Stimulated activated naive CD8-positive, alpha-beta T cell treated with anti-CD3 and anti-CD28 coated beads, Interleukin-15, amount 100 ng/mL, for 72 hours (primary cell): Measurements from ENCODE around the gene USP24.
"Not testable (repeated sequence)": the region's sequence is repeated elsewhere in the genome, so short reads cannot be mapped to it uniquely, and the experiment has no call there.

ENCODE experiments used
- ATAC-seq: fragments of 150-1000 bp; cut with Tn5 transposase; 2 replicates; pipeline ENCODE4 v1.10.0; 2021; ENCODE audit warnings: mild to moderate bottlenecking, moderate library complexity
- DNase-seq, 2 donors: peaks; one replicate each; pipeline ENCODE4 v3.0.0; 2021 to 2022
- H3K27ac Mint-ChIP-seq, 2 donors: one replicate each; pipeline ENCODE4 v1.8.0; 2022; ENCODE audit warnings: mild to moderate bottlenecking in 2 of 2, mixed read lengths in 2 of 2, moderate library complexity in 2 of 2
- H3K27me3 Mint-ChIP-seq: one replicate; pipeline ENCODE4 v1.8.0; 2022; ENCODE audit warnings: mixed read lengths
- H3K4me1 Mint-ChIP-seq: one replicate; pipeline ENCODE4 v1.8.0; 2022; ENCODE audit warnings: mild to moderate bottlenecking, mixed read lengths
- H3K4me3 Mint-ChIP-seq, 2 donors: one replicate each; pipeline ENCODE4 v1.8.0; 2022; ENCODE audit warnings: mild to moderate bottlenecking in 2 of 2, mixed read lengths in 2 of 2, moderate library complexity in 1 of 2
- H3K9me3 Mint-ChIP-seq, 2 donors: one replicate each; pipeline ENCODE4 v1.8.0; 2022; ENCODE audit warnings: mixed read lengths in 2 of 2

USP24 gene

GRCh38 chr1:55234016-55234415 lies 18.9 kb upstream of the USP24 start:
- Mint-ChIP-seq H3K4me1 (peaks cover 12% of the 10 kb centered on the region), H3K27ac (no peak overlapping the region), H3K9me3 (no peaks in the 10 kb centered on the region), H3K27me3 (peaks cover 6% of the 10 kb centered on the region), H3K4me3 (no peak overlapping the region)
- no peak for DNase-seq
- ATAC-seq: no peak

- Mint-ChIP-seq H3K4me3 (no peak overlapping the region), H3K9me3 (no peaks in the 10 kb centered on the region), H3K27ac (peak overlapping the region in 1 of 2 donors; percentile 35), H3K4me1 (peaks cover 12% of the 10 kb centered on the region), H3K27me3 (peaks cover 6% of the 10 kb centered on the region)
- no peak for ATAC-seq
- no peak for DNase-seq
These were observed 18.1 kb upstream of the USP24 start for GRCh38 chr1:55233145-55233777.

- DNase-seq: no peak
- Mint-ChIP-seq H3K9me3 (no peaks in the 10 kb centered on the region), H3K4me1 (peaks cover 12% of the 10 kb centered on the region), H3K27me3 (peaks cover 6% of the 10 kb centered on the region), H3K4me3 (no peak overlapping the region), H3K27ac (no peak overlapping the region)
- ATAC-seq: no peak
These were observed 17.4 kb upstream of the USP24 start for GRCh38 chr1:55232448-55233144.

GRCh38 chr1:55231745-55232144 lies 16.6 kb upstream of the USP24 start:
- no peak overlapping the region for H3K4me3 Mint-ChIP-seq
- H3K9me3 Mint-ChIP-seq: peaks cover 0 to 4% of the 10 kb centered on the region in 2 donors
- DNase-seq: no peak

DNA sequence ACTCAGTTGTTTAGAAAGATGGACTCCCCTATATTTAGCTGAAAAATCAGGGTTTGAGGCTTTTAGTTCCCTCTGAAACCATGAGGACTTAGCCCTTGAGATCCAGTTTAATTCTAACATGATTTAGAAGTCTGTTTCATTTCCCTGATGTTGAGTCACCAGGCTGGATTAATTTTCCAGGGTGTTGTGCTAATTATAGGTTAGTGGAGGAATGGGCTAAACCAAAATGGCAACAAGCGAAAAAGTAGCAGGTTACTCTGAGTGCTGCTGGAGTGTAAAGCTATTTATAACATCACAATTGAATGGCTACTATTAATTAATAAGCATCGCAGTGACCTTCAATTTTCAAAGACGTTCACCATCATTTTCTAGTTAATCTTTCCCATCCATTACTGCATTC lies 15.5 kb upstream of the USP24 start:
- DNase-seq: no peak
- no peak overlapping the region for H3K27ac Mint-ChIP-seq
- peaks cover 0 to 4% of the 10 kb centered on the region in 2 donors for H3K9me3 Mint-ChIP-seq
- ATAC-seq: no peak
- H3K27me3 Mint-ChIP-seq: peaks cover 6% of the 10 kb centered on the region
- H3K4me3 Mint-ChIP-seq: no peak overlapping the region
- peaks cover 12% of the 10 kb centered on the region for H3K4me1 Mint-ChIP-seq

More at GRCh38 chr1:55231745-55232144, 16.6 kb upstream of the USP24 start:
- ATAC-seq: no peak
- Mint-ChIP-seq H3K4me1 (peaks cover 12% of the 10 kb centered on the region), H3K27ac (no peak overlapping the region), H3K27me3 (peaks cover 6% of the 10 kb centered on the region)

DNA sequence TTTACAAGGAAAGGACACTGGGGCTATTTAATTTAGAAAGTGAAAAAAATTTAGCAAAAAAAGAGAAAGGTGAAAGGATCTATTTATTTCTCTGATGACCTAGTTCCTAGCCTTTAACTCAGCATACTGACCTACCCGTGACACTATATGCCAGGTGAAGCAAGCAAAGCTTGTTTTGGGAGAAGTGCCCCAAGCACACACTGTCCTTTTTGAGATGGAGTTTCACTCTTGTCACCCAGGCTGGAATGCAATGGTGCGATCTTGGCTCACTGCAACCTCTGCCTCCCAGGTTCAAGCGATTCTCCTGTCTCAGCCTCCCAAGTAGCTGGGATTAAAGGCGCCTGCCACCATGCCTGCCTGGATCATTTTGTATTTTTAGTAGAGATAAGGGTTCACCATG lies 14.6 kb upstream of the USP24 start:
- ATAC-seq, H3K27ac Mint-ChIP-seq, H3K9me3 Mint-ChIP-seq, H3K27me3 Mint-ChIP-seq, H3K4me3 Mint-ChIP-seq, DNase-seq: not testable (repeated sequence)
- H3K4me1 Mint-ChIP-seq: peaks cover 17% of the 10 kb centered on the region

GRCh38 chr1:55225228-55225627 lies 10.1 kb upstream of the USP24 start:
- no peak for DNase-seq
- H3K9me3 Mint-ChIP-seq: peaks cover 0 to 4% of the 10 kb centered on the region in 2 donors
- H3K27ac Mint-ChIP-seq: no peak overlapping the region
- ATAC-seq: no peak
- H3K4me3 Mint-ChIP-seq: no peak overlapping the region
- peaks cover 5% of the 10 kb centered on the region for H3K4me1 Mint-ChIP-seq
- peaks cover 4% of the 10 kb centered on the region for H3K27me3 Mint-ChIP-seq

GRCh38 chr1:55224729-55225128 lies 9.6 kb upstream of the USP24 start:
- H3K4me1 Mint-ChIP-seq: peaks cover 5% of the 10 kb centered on the region
- no peak overlapping the region for H3K4me3 Mint-ChIP-seq
- peaks cover 0 to 4% of the 10 kb centered on the region in 2 donors for H3K9me3 Mint-ChIP-seq
- no peak overlapping the region for H3K27ac Mint-ChIP-seq
- H3K27me3 Mint-ChIP-seq: no peaks in the 10 kb centered on the region
- ATAC-seq (peak; percentile 31), DNase-seq (no peak)

DNA sequence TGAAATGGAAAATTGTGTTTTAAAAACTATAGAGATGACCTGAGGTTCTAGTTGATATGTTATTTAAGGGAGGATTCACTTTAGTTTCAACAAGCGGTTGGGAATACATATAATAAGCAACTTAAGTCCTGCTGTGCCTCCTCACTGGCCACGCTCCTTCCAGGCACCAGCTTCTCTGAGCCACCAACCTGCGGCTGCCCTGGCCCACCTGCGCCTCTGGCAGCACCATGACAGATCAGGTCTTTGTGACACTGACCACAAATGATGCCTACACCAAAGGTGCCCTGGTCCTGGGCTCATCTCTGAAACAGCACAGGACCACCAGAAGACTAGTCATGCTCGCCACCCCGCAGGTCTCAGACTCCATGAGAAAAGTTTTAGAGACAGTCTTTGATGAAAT lies 7.0 kb upstream of the USP24 start:
- DNase-seq: no peak
- Mint-ChIP-seq H3K4me1 (peaks cover 19% of the 10 kb centered on the region), H3K27me3 (no peaks in the 10 kb centered on the region)

DNA sequence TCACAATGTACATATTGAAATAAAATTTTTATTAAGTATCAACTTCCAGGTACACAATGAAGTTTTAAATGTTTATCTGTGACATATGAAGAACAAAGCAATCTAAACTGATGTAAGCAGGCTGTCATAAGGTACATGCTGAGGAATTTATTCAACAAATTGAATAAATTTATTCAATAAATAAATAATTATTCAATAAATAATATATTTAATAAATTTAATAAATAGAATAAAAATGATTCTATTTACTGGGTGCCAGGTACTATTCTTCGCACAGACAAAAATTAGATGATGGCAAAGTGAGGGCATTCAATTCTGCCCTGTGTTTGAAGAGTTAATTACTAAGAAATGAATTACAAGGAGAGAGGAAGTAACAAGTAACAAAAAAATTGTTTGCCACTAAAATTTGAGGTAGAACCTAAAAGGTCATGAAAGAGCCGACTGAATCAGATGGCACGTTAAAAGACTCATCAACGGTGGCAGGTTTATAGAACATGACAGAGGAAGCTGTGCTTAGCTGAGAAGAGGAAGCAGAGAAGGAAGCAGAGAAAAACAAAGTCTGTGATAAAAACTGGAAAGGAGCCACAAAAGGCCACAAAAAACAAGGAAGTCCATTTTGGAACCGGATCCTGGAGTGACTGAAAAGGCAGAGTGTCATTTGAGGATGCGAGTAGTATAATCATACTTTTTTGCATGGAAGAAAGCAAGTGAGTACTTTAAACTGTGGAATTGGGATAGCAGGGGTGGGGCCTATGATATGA lies 2.2 kb upstream of the USP24 start:
- Mint-ChIP-seq H3K9me3 (no peaks in the 10 kb centered on the region), H3K4me3 (peak overlapping the region; percentile 47 to 53), H3K27me3 (no peaks in the 10 kb centered on the region), H3K27ac (peak overlapping the region; percentile 56 to 100), H3K4me1 (peaks cover 48% of the 10 kb centered on the region)
- DNase-seq (peak in 1 of 2 donors; percentile 12), ATAC-seq (no peak)

More for the DNA sequence above, 7.0 kb upstream of the USP24 start:
- no peak for ATAC-seq
- Mint-ChIP-seq H3K4me3 (no peak overlapping the region), H3K9me3 (peaks cover 0 to under 1% of the 10 kb centered on the region in 2 donors), H3K27ac (no peak overlapping the region)

DNA sequence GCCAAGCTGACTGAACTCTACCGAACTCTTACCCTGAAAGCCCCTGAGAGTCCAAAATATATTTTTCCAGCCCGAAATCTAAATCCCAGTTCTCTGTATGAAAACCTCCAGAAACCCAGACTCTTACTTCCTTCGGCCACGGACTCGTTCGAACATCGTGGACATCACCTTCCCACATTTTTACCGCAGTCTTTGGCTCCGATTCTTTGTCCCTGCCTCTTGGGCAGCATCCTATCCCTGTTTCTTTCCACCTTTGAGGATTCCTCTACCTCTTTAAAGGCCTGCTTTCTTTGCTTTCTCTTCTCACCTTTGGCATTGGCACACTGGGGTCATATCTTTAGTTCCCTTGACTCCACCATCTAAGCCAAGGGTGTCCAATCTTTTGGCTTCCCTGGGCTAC lies 932 bp upstream of the USP24 start:
- ATAC-seq: no peak
- no peak for DNase-seq
- Mint-ChIP-seq H3K9me3 (no peaks in the 10 kb centered on the region), H3K27ac (peak overlapping the region; percentile 98 to 100), H3K27me3 (no peaks in the 10 kb centered on the region), H3K4me1 (peaks cover 61% of the 10 kb centered on the region), H3K4me3 (peak overlapping the region; percentile 91 to 98)

- Mint-ChIP-seq H3K4me3 (peak overlapping the region; percentile 89 to 91), H3K9me3 (no peaks in the 10 kb centered on the region), H3K4me1 (peaks cover 72% of the 10 kb centered on the region), H3K27ac (peak overlapping the region in 1 of 2 donors; percentile 88), H3K27me3 (no peaks in the 10 kb centered on the region)
- no peak for DNase-seq
- ATAC-seq: peak; percentile 39
These were observed 300 bp downstream of the USP24 start for GRCh38 chr1:55214934-55215193.

GRCh38 chr1:55214212-55214933 lies 791 bp downstream of the USP24 start:
- ATAC-seq: peak; percentile 33
- H3K27me3 Mint-ChIP-seq: no peaks in the 10 kb centered on the region
- peaks cover 77% of the 10 kb centered on the region for H3K4me1 Mint-ChIP-seq
- peak overlapping the region; percentile 89 to 91 for H3K4me3 Mint-ChIP-seq
- peak; percentile 32 to 41 for DNase-seq
- H3K9me3 Mint-ChIP-seq: no peaks in the 10 kb centered on the region
- H3K27ac Mint-ChIP-seq: peak overlapping the region; percentile 88 to 94

- peak in 1 of 2 donors; percentile 29 for DNase-seq
- Mint-ChIP-seq H3K27ac (peak overlapping the region; percentile 72 to 94), H3K9me3 (no peaks in the 10 kb centered on the region), H3K4me1 (peaks cover 82% of the 10 kb centered on the region), H3K4me3 (peak overlapping the region; percentile 89 to 91), H3K27me3 (no peaks in the 10 kb centered on the region)
- no peak for ATAC-seq
These were observed 1.3 kb downstream of the USP24 start for GRCh38 chr1:55213885-55214211.

DNA sequence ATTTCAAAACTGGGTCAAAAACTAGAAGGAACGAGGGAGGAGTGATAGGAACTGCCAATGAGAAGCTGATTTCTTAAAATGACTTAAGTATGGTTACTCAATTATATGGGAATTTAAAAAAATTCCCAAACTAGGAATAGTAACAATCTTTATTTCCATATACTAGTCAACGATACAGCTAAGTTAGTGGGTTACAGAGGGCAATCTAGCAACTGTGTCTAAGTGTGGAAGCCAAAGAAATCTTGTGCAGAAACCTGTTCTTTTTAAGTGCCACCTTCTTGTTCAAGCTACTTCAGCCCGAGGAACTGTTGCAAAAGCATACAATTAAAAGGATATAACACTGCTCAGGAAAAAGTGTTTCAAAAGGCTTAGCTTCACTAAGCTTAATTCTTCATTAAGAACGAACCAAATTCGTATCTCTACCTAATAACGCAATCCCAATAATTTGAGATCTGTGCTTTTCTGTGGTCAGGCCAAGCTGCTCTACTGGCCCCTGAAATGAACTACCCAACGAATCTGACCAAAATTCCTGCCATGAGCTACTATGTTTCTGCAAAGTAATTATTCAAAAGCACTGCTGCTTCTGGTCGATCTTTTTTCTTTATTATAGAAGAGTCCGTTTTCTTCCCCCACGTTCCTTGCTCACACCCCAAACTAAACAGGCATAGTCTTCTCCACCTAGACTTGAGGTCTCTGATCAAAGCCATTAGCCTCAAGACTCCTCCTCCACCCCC lies 1.8 kb downstream of the USP24 start:
- DNase-seq (no peak), ATAC-seq (peak; percentile 44)
- Mint-ChIP-seq H3K4me1 (peaks cover 83% of the 10 kb centered on the region), H3K9me3 (no peaks in the 10 kb centered on the region), H3K4me3 (peak overlapping the region; percentile 89 to 91), H3K27ac (peak overlapping the region; percentile 72 to 94), H3K27me3 (no peaks in the 10 kb centered on the region)
